RCC 7860 (cell line): ENCODE data around the gene NDUFAF2.
"Not testable (repeated sequence)": the region's sequence is repeated elsewhere in the genome, so short reads cannot be mapped to it uniquely, and the experiment has no call there.

Source experiments
- DNase-seq: peaks from one replicate; pipeline ENCODE4 v3.0.0-alpha.2; 2015; ENCODE audit warnings: low spot score
- FAIRE-seq: peaks from 2 replicates; lab custom pipeline; 2012; peaks lifted over from hg19 to GRCh38; lab: Jason Lieb, UNC

NDUFAF2 gene

GRCh38 chr5:60992871-60993270 lies 47.9 kb downstream of the NDUFAF2 start:
- DNase-seq (no peak), FAIRE-seq (no peak)

GRCh38 chr5:60993425-60993824 lies 48.4 kb downstream of the NDUFAF2 start:
- FAIRE-seq, result no peak
- DNase-seq, result no peak

GRCh38 chr5:60993875-60994571 lies 49.0 kb downstream of the NDUFAF2 start:
- no peak for DNase-seq
- FAIRE-seq, result no peak

- no peak for FAIRE-seq
These were observed 51.4 kb downstream of the NDUFAF2 start for GRCh38 chr5:60996368-60996767.

GRCh38 chr5:60997721-60998120 lies 52.7 kb downstream of the NDUFAF2 start:
- FAIRE-seq, result no peak

More at GRCh38 chr5:60996368-60996767, 51.4 kb downstream of the NDUFAF2 start:
- DNase-seq, result no peak

GRCh38 chr5:61000887-61001286 lies 55.9 kb downstream of the NDUFAF2 start:
- DNase-seq, result no peak
- FAIRE-seq, result no peak

More at GRCh38 chr5:60997721-60998120, 52.7 kb downstream of the NDUFAF2 start:
- no peak for DNase-seq

- FAIRE-seq (no peak), DNase-seq (no peak)
These were observed 56.6 kb downstream of the NDUFAF2 start for GRCh38 chr5:61001647-61002046.

- FAIRE-seq (no peak), DNase-seq (no peak)
These were observed 57.8 kb downstream of the NDUFAF2 start for GRCh38 chr5:61002611-61003355.

- DNase-seq, result no peak
- no peak for FAIRE-seq
These were observed 59.4 kb downstream of the NDUFAF2 start for GRCh38 chr5:61004448-61004847.

GRCh38 chr5:61009907-61010306 lies 64.9 kb downstream of the NDUFAF2 start:
- no peak for FAIRE-seq
- no peak for DNase-seq

GRCh38 chr5:61010467-61011454 lies 65.8 kb downstream of the NDUFAF2 start:
- FAIRE-seq (no peak), DNase-seq (no peak)

- DNase-seq (no peak), FAIRE-seq (no peak)
These were observed 73.1 kb downstream of the NDUFAF2 start for GRCh38 chr5:61018062-61018461.

- DNase-seq (no peak), FAIRE-seq (no peak)
These were observed 74.6 kb downstream of the NDUFAF2 start for GRCh38 chr5:61019642-61020041.

GRCh38 chr5:61020415-61020814 lies 75.4 kb downstream of the NDUFAF2 start:
- DNase-seq, result no peak
- no peak for FAIRE-seq

- DNase-seq, result no peak
- FAIRE-seq, result no peak
These were observed 78.1 kb downstream of the NDUFAF2 start for GRCh38 chr5:61023131-61023530.

GRCh38 chr5:61026004-61026403 lies 81.0 kb downstream of the NDUFAF2 start:
- DNase-seq (no peak), FAIRE-seq (no peak)

GRCh38 chr5:61028382-61028781 lies 83.4 kb downstream of the NDUFAF2 start:
- DNase-seq (no peak), FAIRE-seq (no peak)

GRCh38 chr5:61029456-61030162 lies 84.6 kb downstream of the NDUFAF2 start:
- FAIRE-seq (no peak), DNase-seq (no peak)

- FAIRE-seq (no peak), DNase-seq (no peak)
These were observed 85.1 kb downstream of the NDUFAF2 start for GRCh38 chr5:61030163-61030482.

- not testable (repeated sequence) for FAIRE-seq, DNase-seq
These were observed 86.3 kb downstream of the NDUFAF2 start for GRCh38 chr5:61031301-61031700.

GRCh38 chr5:61044545-61044944 lies 99.5 kb downstream of the NDUFAF2 start:
- no peak for DNase-seq
- FAIRE-seq, result no peak
